GM19324 (cell line): ENCODE data around the gene KCNMA1.
"Not testable (repeated sequence)": the region's sequence is repeated elsewhere in the genome, so short reads cannot be mapped to it uniquely, and the experiment has no call there.

Experiments used
- ATAC-seq: cut with Tn5 transposase; IDR thresholded peaks from one replicate; pipeline ENCODE4 v1.9.1; 2021; ENCODE audit warnings: mild to moderate bottlenecking, moderate library complexity; ENCODE audit not compliant: unreplicated experiment, low FRiP score

KCNMA1 gene

GRCh38 chr10:77406764-77407430 is 230.7 kb downstream of the KCNMA1 start:
- no peak for ATAC-seq

- no peak for ATAC-seq
Observed at GRCh38 chr10:77405771-77406241, 231.8 kb downstream of the KCNMA1 start.

GRCh38 chr10:77404810-77405209 is 232.8 kb downstream of the KCNMA1 start:
- ATAC-seq, result no peak

- no peak for ATAC-seq
Observed at GRCh38 chr10:77403761-77404160, 233.8 kb downstream of the KCNMA1 start.

GRCh38 chr10:77401683-77402082 is 235.9 kb downstream of the KCNMA1 start:
- no peak for ATAC-seq

GRCh38 chr10:77400033-77400432 is 237.6 kb downstream of the KCNMA1 start:
- no peak for ATAC-seq

- no peak for ATAC-seq
Observed at GRCh38 chr10:77398986-77399755, 238.4 kb downstream of the KCNMA1 start.

GRCh38 chr10:77398558-77398957 is 239.1 kb downstream of the KCNMA1 start:
- ATAC-seq, result no peak

GRCh38 chr10:77397103-77397502 is 240.5 kb downstream of the KCNMA1 start:
- ATAC-seq, result no peak

- ATAC-seq, result no peak
Observed at GRCh38 chr10:77396290-77396689, 241.3 kb downstream of the KCNMA1 start.

- no peak for ATAC-seq
Observed at GRCh38 chr10:77393821-77394501, 243.6 kb downstream of the KCNMA1 start.

GRCh38 chr10:77393411-77393810 is 244.2 kb downstream of the KCNMA1 start:
- no peak for ATAC-seq

GRCh38 chr10:77392851-77393250 is 244.8 kb downstream of the KCNMA1 start:
- ATAC-seq, result no peak

- ATAC-seq, result no peak
Observed at GRCh38 chr10:77392236-77392721, 245.3 kb downstream of the KCNMA1 start.

GRCh38 chr10:77391605-77392235 is 245.9 kb downstream of the KCNMA1 start:
- ATAC-seq, result no peak

GRCh38 chr10:77390481-77390891 is 247.1 kb downstream of the KCNMA1 start:
- no peak for ATAC-seq

GRCh38 chr10:77388571-77389100 is 249.0 kb downstream of the KCNMA1 start:
- ATAC-seq, result no peak

- ATAC-seq, result not testable (repeated sequence)
Observed at GRCh38 chr10:77387701-77388100, 249.9 kb downstream of the KCNMA1 start.

GRCh38 chr10:77387247-77387646 is 250.4 kb downstream of the KCNMA1 start:
- ATAC-seq, result no peak

GRCh38 chr10:77386838-77387237 is 250.8 kb downstream of the KCNMA1 start:
- ATAC-seq, result no peak
